Mammary epithelial cell (primary cell): ENCODE data around the gene GFRA1.

Source experiments
- EZH2 ChIP-seq: IDR thresholded peaks from 2 replicates; pipeline ENCODE4 v1.6.1; 2012; ENCODE audit warnings: low read length, inconsistent platforms, borderline replicate concordance
- TF ChIP-seq, protein P1 (sequence below), 2 donors: IDR thresholded peaks in 1 of 2; conservative IDR thresholded peaks in 1 of 2; 2 replicates each; pipeline ENCODE4 v1.5.1; 2011 to 2012; ENCODE audit warnings: inconsistent platforms in 2 of 2, low read length in 2 of 2, mild to moderate bottlenecking in 2 of 2, control low read depth in 1 of 2, low read depth in 1 of 2; ENCODE audit not compliant: insufficient read depth in 1 of 2; ENCODE audit errors: extremely low read depth in 1 of 2

DNA sequence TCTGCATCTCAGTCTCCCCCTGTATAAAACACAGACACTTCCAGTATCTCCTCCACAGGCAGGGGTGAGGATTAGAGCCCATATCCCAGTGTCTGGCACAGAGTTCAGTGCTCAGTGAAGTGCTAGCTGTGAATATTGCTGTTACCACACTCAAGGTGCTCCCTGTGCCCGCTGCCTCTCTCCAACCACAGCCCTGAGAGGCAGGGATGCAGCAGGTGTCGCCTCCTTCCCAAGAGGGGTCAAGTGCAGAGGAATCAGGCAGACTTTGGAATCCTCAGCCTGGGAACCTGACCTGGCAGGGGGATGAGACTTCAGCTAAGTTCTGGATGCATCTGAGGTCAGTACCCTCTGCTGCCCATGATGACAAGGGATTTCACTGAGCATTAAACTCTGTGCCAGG is 163.1 kb downstream of the GFRA1 start:
- TF ChIP-seq, protein P1, sequence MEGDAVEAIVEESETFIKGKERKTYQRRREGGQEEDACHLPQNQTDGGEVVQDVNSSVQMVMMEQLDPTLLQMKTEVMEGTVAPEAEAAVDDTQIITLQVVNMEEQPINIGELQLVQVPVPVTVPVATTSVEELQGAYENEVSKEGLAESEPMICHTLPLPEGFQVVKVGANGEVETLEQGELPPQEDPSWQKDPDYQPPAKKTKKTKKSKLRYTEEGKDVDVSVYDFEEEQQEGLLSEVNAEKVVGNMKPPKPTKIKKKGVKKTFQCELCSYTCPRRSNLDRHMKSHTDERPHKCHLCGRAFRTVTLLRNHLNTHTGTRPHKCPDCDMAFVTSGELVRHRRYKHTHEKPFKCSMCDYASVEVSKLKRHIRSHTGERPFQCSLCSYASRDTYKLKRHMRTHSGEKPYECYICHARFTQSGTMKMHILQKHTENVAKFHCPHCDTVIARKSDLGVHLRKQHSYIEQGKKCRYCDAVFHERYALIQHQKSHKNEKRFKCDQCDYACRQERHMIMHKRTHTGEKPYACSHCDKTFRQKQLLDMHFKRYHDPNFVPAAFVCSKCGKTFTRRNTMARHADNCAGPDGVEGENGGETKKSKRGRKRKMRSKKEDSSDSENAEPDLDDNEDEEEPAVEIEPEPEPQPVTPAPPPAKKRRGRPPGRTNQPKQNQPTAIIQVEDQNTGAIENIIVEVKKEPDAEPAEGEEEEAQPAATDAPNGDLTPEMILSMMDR (conservative IDR thresholded peaks at IDR 0.05 in 1 of 2, IDR thresholded peaks at IDR 0.05 in 1 of 2; ENCODE audit: extremely low read depth in 1 of 2, insufficient read depth in 1 of 2, low read depth in 1 of 2, low read length in 2 of 2), result no peak
- no peak for TF ChIP-seq EZH2
